GM12878 (cell line): ENCODE results near the gene C20orf96. TPM values are rescaled to one million over a fixed set of nuclear protein-coding genes. Genes with fewer than 3 reads are reported as not detected.
A peak's percentile ranks its signal among the peaks of the same experiment; 100 is the strongest.

Experiments used
- BRCA1 ChIP-seq: IDR thresholded peaks from 2 replicates; pipeline ENCODE4 v1.6.1; 2011; ENCODE audit warnings: low read depth, low read length, improper control_type of control experiment
- CBX3 ChIP-seq: fragments of 200-600 bp; sonication (generic); IDR thresholded peaks from 2 replicates; pipeline ENCODE4 v1.6.1; 2016; ENCODE audit warnings: low read depth, borderline replicate concordance
- ETV6 ChIP-seq, 2 experiments: fragments of 450-650 bp in 1 of 2; IDR thresholded peaks in 1 of 2; conservative IDR thresholded peaks in 1 of 2; 2 replicates each; pipeline ENCODE4 v1.6.1; 2014; ENCODE audit warnings: antibody characterized with exemption in 1 of 2, borderline replicate concordance in 1 of 2, low read depth in 1 of 2, mild to moderate bottlenecking in 1 of 2, moderate library complexity in 1 of 2
- JUNB ChIP-seq: IDR thresholded peaks from 2 replicates; pipeline ENCODE4 v1.6.1; 2016; ENCODE audit warnings: antibody characterized with exemption, mild to moderate bottlenecking
- MTA3 ChIP-seq: IDR thresholded peaks from 2 replicates; pipeline ENCODE4 v1.6.1; 2012; ENCODE audit warnings: low read length, inconsistent platforms, borderline replicate concordance
- NFIC ChIP-seq: IDR thresholded peaks from 2 replicates; pipeline ENCODE4 v1.6.1; 2012; ENCODE audit warnings: low read depth, mild to moderate bottlenecking, inconsistent platforms, low read length, moderate library complexity
- POU2F2 ChIP-seq: IDR thresholded peaks from 3 replicates; pipeline ENCODE4 v1.6.1; 2011; ENCODE audit warnings: low read depth, mild to moderate bottlenecking, low read length, borderline replicate concordance
- RAD51 ChIP-seq: fragments of 450-650 bp; IDR thresholded peaks from 2 replicates; pipeline ENCODE4 v1.6.1; 2016; ENCODE audit warnings: moderate library complexity, mild to moderate bottlenecking, inconsistent platforms
- SP1 ChIP-seq: IDR thresholded peaks from one replicate; pipeline ENCODE4 v1.6.1; 2011; ENCODE audit warnings: low read depth, low read length
- SREBF2 ChIP-seq: IDR thresholded peaks from 2 replicates; pipeline ENCODE4 v1.6.1; 2012; ENCODE audit warnings: mild to moderate bottlenecking, low read length
- SRF ChIP-seq, 2 experiments: IDR thresholded peaks; 2 replicates each; pipeline ENCODE4 v1.6.1; 2011; ENCODE audit warnings: low read depth in 2 of 2, low read length in 2 of 2, mild to moderate bottlenecking in 1 of 2, moderate library complexity in 1 of 2
- TARDBP ChIP-seq: IDR thresholded peaks from 2 replicates; pipeline ENCODE4 v1.6.1; 2016; ENCODE audit warnings: borderline replicate concordance
- TBL1XR1 ChIP-seq: IDR thresholded peaks from 2 replicates; pipeline ENCODE4 v1.6.1; 2012; ENCODE audit warnings: low read depth, low read length, improper control_type of control experiment
- TCF7 ChIP-seq: IDR thresholded peaks from 2 replicates; pipeline ENCODE4 v1.6.1; 2014; ENCODE audit warnings: antibody characterized with exemption, borderline replicate concordance
- ZSCAN29 ChIP-seq: fragments of 450-650 bp; IDR thresholded peaks from 2 replicates; pipeline ENCODE4 v1.6.1; 2017; ENCODE audit warnings: mild to moderate bottlenecking, moderate library complexity
- polyA plus RNA-seq, 11 experiments: library from polyadenylated mRNA; depleted of rRNA in 4 of 11; unstranded in 6 of 11; stranded (reverse) in 5 of 11; fragments of >200 nt; fragmentation: Nextera tagmentation in 4 of 11; fragmentation: Illumina TruSeq in 1 of 11; extraction: Ambion mirVana in 4 of 11; extraction: Trizol in 1 of 11; gene quantifications; 1 replicate in 1 of 11; 2 replicates in 10 of 11; pipeline versions ENCODE4 v1.2.1 to v1.2.3, GENCODE V29; 2011 to 2016; ENCODE audit warnings: inconsistent platforms in 2 of 11, missing spikeins in 2 of 11, low read depth in 1 of 11
- total RNA-seq, 4 experiments: library from RNA; depleted of rRNA in 3 of 4; stranded (reverse); fragments of >200 nt in 3 of 4; fragmentation: Illumina TruSeq in 1 of 4; extraction: Trizol in 1 of 4; gene quantifications; 2 replicates each; pipeline versions ENCODE4 v1.2.1 to v1.2.3, GENCODE V29; 2013 to 2021
- TF ChIP-seq, protein P1 (sequence below): fragments of 450-650 bp; formaldehyde crosslinking; IDR thresholded peaks from 2 replicates; pipeline ENCODE4 v1.4.0; 2020; ENCODE audit warnings: mild to moderate bottlenecking, moderate library complexity

The C20orf96 gene
- total and polyA plus RNA-seq, 10 of the 15 experiments (the other 5 are each of a cell fraction or from before 2014, with no cell fraction given), result 1.4 to 8.6 (median 5.9) TPM

DNA sequence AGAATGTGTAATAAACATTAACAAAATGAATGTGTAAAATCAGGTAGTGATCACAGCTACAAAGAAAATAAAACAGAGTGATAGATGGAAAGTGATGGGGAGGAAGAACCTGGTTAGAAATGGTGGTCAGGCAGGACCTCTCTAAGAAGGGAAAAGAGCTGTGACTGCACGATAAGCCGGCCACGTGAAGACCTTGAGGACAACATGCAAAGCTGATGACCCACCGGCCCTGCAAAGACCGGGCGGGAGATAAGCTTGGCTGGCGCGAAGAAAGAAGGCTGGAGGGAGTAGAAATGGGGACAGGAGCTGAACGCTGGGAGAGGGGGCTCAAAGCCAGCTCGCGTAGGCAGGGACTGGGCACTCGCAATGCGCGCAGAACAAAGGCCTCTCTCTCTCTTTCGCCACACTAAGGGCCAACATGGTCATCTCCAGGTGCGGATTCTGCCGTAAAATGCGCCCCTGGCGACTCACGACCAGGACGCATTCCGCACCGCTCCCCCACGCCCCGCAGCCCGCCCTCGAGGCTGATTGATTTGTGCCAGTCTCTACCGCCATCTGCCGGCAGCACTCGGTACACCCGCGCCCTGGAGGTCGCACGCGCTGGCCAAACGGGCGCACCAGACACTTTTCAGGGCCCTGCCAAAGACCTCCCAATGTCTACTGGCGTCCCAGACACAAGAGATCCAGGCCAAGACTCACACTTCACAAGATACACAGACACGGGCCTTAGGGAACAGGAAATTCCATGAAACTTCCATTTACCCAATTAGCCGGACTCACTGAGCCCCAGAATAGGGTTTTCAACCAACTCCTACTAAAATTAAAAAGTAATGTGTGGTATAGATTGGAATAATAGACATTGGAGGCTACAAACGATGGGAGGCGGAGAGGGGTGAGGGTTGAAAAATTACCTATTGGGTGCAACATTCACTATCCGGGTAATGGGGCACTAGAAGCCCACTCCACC, 23.7 kb downstream of the C20orf96 start (continued):
- TF ChIP-seq, protein P1, sequence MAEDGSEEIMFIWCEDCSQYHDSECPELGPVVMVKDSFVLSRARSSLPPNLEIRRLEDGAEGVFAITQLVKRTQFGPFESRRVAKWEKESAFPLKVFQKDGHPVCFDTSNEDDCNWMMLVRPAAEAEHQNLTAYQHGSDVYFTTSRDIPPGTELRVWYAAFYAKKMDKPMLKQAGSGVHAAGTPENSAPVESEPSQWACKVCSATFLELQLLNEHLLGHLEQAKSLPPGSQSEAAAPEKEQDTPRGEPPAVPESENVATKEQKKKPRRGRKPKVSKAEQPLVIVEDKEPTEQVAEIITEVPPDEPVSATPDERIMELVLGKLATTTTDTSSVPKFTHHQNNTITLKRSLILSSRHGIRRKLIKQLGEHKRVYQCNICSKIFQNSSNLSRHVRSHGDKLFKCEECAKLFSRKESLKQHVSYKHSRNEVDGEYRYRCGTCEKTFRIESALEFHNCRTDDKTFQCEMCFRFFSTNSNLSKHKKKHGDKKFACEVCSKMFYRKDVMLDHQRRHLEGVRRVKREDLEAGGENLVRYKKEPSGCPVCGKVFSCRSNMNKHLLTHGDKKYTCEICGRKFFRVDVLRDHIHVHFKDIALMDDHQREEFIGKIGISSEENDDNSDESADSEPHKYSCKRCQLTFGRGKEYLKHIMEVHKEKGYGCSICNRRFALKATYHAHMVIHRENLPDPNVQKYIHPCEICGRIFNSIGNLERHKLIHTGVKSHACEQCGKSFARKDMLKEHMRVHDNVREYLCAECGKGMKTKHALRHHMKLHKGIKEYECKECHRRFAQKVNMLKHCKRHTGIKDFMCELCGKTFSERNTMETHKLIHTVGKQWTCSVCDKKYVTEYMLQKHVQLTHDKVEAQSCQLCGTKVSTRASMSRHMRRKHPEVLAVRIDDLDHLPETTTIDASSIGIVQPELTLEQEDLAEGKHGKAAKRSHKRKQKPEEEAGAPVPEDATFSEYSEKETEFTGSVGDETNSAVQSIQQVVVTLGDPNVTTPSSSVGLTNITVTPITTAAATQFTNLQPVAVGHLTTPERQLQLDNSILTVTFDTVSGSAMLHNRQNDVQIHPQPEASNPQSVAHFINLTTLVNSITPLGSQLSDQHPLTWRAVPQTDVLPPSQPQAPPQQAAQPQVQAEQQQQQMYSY, result no peak
- TF ChIP-seq SRF (IDR thresholded peaks at IDR 0.05; ENCODE audit: low read depth in 2 of 2, low read length in 2 of 2) (no peak), ETV6 (conservative IDR thresholded peaks at IDR 0.05 in 1 of 2, IDR thresholded peaks at IDR 0.05 in 1 of 2; ENCODE audit: borderline replicate concordance in 1 of 2, low read depth in 1 of 2) (no peak), TARDBP (no peak), ZSCAN29 (no peak), CBX3 (no peak), TBL1XR1 (no peak), NFIC (no peak), SP1 (peak; percentile 1), JUNB (no peak), TCF7 (no peak), RAD51 (no peak), MTA3 (no peak), BRCA1 (no peak), SREBF2 (no peak), POU2F2 (no peak; the same call in 2 of the 3 replicates)
